Measurements from ENCODE around the gene SKAP2.

Gene SKAP2

GRCh38 chr7:26865094-26865388, 651 bp upstream of the SKAP2 start:
- Histone ChIP-seq H2BK5ac (ENCODE audit: low read length) (no peak overlapping the region), H3K4me2 (ENCODE audit: insufficient read depth, low read length, poor library complexity, severe bottlenecking) (peak overlapping the region; percentile 50), H4K91ac (ENCODE audit: low read depth, low read length, poor library complexity) (no peak overlapping the region), H3K4me1 (ENCODE audit: control insufficient read depth in 2 of 2, insufficient read depth in 1 of 2, low read depth in 1 of 2, low read length in 2 of 2) (peaks cover 0 to 2% of the 10 kb centered on the region in 2 donors), H3K4me3 (ENCODE audit: low read length in 2 of 2) (peak overlapping the region; percentile 60 to 79), H3K14ac (ENCODE audit: low read length) (no peak overlapping the region), H2BK15ac (ENCODE audit: low read length) (no peak overlapping the region), H3K23ac (ENCODE audit: low read depth, low read length, poor library complexity) (no peak overlapping the region), H3K4ac (ENCODE audit: low read length) (no peak overlapping the region), H3K27ac (replicated peaks; ENCODE audit: low read length) (no peak overlapping the region), H3K18ac (ENCODE audit: low read length) (no peak overlapping the region), H2BK120ac (ENCODE audit: low read depth, low read length) (no peak overlapping the region), H3K27me3 (ENCODE audit: control insufficient read depth in 3 of 3, insufficient read depth in 3 of 3, low read depth in 1 of 3, low read length in 3 of 3) (peaks cover 0 to 33% (median 6%) of the 10 kb centered on the region in 3 experiments), H2BK12ac (ENCODE audit: low read length) (no peak overlapping the region), H2AFZ (ENCODE audit: low read length) (peak overlapping the region; percentile 99), H2AK5ac (ENCODE audit: low read depth, low read length) (no peak overlapping the region), H3K79me1 (ENCODE audit: low read depth, low read length) (no peaks in the 10 kb centered on the region), H3K36me3 (replicated peaks in 1 of 2; ENCODE audit: control insufficient read depth in 2 of 2, insufficient read depth in 2 of 2, low read length in 2 of 2) (no peaks in the 10 kb centered on the region), H3K9me3 (replicated peaks in 1 of 2; ENCODE audit: control insufficient read depth in 2 of 2, insufficient read depth in 1 of 2, low read depth in 1 of 2, low read length in 2 of 2) (peaks cover 0 to 4% of the 10 kb centered on the region in 2 donors), H4K8ac (ENCODE audit: low read depth, low read length) (no peak overlapping the region), H3K9ac (ENCODE audit: low read depth, low read length, poor library complexity) (no peak overlapping the region)
- DNase-seq (ENCODE audit: low spot score), result no peak
- WGBS, 2 donors (ENCODE audit: extremely low coverage in 2 of 2, insufficient read length in 2 of 2, insufficient replicate concordance in 1 of 2), result no CpG with 5 or more reads among the region's 11 CpGs

DNA sequence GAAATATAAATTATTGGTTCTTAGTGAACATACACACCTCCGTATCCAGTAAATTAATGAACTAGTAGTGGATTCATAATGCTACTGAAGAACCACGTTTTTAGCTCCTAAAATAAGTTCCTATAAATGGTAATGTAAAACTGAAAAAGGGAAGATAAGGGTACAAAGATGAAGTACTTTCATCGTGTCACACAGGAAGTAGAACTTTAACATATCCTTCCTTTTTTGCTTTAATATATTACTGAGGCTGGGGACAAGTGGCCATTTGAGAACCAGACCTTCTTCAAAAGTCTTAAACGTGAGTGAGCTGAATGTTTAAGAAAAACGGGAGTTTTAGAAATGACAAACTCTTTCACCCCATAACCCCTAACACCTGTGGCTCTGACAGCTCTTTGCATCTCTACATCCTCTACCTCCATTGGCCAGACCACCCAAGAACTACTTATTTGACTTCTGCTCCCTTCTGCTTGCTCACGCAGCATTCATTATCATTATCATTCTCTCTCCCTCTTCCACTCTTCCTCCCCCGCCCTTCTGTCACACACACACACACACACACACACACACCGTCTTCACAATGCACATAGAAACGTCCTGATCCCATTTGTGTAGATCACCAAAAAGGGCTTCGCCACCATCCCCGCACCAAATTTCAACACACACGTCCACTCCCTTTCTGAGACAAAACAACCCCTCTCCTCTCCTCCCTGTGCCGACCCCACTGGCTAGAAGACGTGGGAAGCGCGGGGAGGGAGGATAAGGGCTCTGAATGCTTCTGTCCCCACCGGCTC, 677 bp downstream of the SKAP2 start:
- Histone ChIP-seq H3K9ac (ENCODE audit: low read depth, low read length, poor library complexity) (peak overlapping the region; percentile 85), H2BK5ac (ENCODE audit: low read length) (no peak overlapping the region), H3K14ac (ENCODE audit: low read length) (no peak overlapping the region), H3K9me3 (replicated peaks in 1 of 2; ENCODE audit: control insufficient read depth in 2 of 2, insufficient read depth in 1 of 2, low read depth in 1 of 2, low read length in 2 of 2) (peaks cover 0 to 4% of the 10 kb centered on the region in 2 donors), H3K36me3 (replicated peaks in 1 of 2; ENCODE audit: control insufficient read depth in 2 of 2, insufficient read depth in 2 of 2, low read length in 2 of 2) (no peaks in the 10 kb centered on the region), H4K91ac (ENCODE audit: low read depth, low read length, poor library complexity) (peak overlapping the region; percentile 46), H3K79me1 (ENCODE audit: low read depth, low read length) (no peaks in the 10 kb centered on the region), H3K4ac (ENCODE audit: low read length) (no peak overlapping the region), H2BK12ac (ENCODE audit: low read length) (no peak overlapping the region), H2AFZ (ENCODE audit: low read length) (peak overlapping the region; percentile 99), H3K4me2 (ENCODE audit: insufficient read depth, low read length, poor library complexity, severe bottlenecking) (peak overlapping the region; percentile 99), H3K4me3 (ENCODE audit: low read length in 2 of 2) (peak overlapping the region; percentile 60 to 84), H3K27ac (replicated peaks; ENCODE audit: low read length) (no peak overlapping the region), H2AK5ac (ENCODE audit: low read depth, low read length) (no peak overlapping the region), H4K8ac (ENCODE audit: low read depth, low read length) (no peak overlapping the region), H2BK120ac (ENCODE audit: low read depth, low read length) (no peak overlapping the region), H3K27me3 (ENCODE audit: control insufficient read depth in 3 of 3, insufficient read depth in 3 of 3, low read depth in 1 of 3, low read length in 3 of 3) (peaks cover 0 to 41% (median 13%) of the 10 kb centered on the region in 3 experiments), H2BK15ac (ENCODE audit: low read length) (peak overlapping the region; percentile 19), H3K18ac (ENCODE audit: low read length) (peak overlapping the region; percentile 91), H3K4me1 (ENCODE audit: control insufficient read depth in 2 of 2, insufficient read depth in 1 of 2, low read depth in 1 of 2, low read length in 2 of 2) (peaks cover 0 to 2% of the 10 kb centered on the region in 2 donors), H3K23ac (ENCODE audit: low read depth, low read length, poor library complexity) (peak overlapping the region; percentile 68)
- no peak for DNase-seq (ENCODE audit: low spot score)
- WGBS, 2 donors (ENCODE audit: extremely low coverage in 2 of 2, insufficient read length in 2 of 2, insufficient replicate concordance in 1 of 2), result no CpG with 5 or more reads among the region's 17 CpGs

DNA sequence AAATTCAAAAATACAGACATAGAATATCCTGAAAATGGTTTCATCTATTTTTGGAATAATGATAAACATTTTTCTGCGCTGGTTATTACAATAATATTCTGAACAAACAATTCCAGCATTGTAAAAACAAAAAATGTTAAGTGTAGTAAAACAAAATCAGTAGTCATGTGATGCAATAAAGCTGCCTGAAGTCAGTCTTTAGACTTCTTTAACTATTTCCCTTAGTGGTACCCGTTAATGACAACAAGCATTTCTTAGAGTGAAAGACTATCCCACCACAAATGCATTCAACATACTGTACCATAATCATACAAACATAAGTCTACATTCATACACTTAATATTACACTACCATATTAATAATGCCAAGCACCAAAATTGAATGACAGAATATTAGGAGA, 1.6 kb downstream of the SKAP2 start:
- peaks cover 3 to 50% (median 22%) of the 10 kb centered on the region in 3 experiments for H3K27me3 ChIP-seq (ENCODE audit: control insufficient read depth in 3 of 3, insufficient read depth in 3 of 3, low read depth in 1 of 3, low read length in 3 of 3)
- no peak overlapping the region for H3K4me3 ChIP-seq (ENCODE audit: low read length in 2 of 2)
- H3K23ac ChIP-seq (ENCODE audit: low read depth, low read length, poor library complexity), result no peak overlapping the region

GRCh38 chr7:26861050-26861449, 3.3 kb downstream of the SKAP2 start:
- Histone ChIP-seq H3K23ac (ENCODE audit: low read depth, low read length, poor library complexity) (no peak overlapping the region), H3K36me3 (replicated peaks in 1 of 2; ENCODE audit: control insufficient read depth in 2 of 2, insufficient read depth in 2 of 2, low read length in 2 of 2) (no peaks in the 10 kb centered on the region), H3K4me1 (ENCODE audit: control insufficient read depth in 2 of 2, insufficient read depth in 1 of 2, low read depth in 1 of 2, low read length in 2 of 2) (peaks cover 0 to 8% of the 10 kb centered on the region in 2 donors), H3K4me2 (ENCODE audit: insufficient read depth, low read length, poor library complexity, severe bottlenecking) (no peak overlapping the region), H4K8ac (ENCODE audit: low read depth, low read length) (no peak overlapping the region), H2AFZ (ENCODE audit: low read length) (no peak overlapping the region), H4K91ac (ENCODE audit: low read depth, low read length, poor library complexity) (no peak overlapping the region), H3K27ac (replicated peaks; ENCODE audit: low read length) (no peak overlapping the region), H2BK15ac (ENCODE audit: low read length) (no peak overlapping the region), H2BK120ac (ENCODE audit: low read depth, low read length) (no peak overlapping the region), H3K9me3 (replicated peaks in 1 of 2; ENCODE audit: control insufficient read depth in 2 of 2, insufficient read depth in 1 of 2, low read depth in 1 of 2, low read length in 2 of 2) (peaks cover 0 to 4% of the 10 kb centered on the region in 2 donors), H3K27me3 (ENCODE audit: control insufficient read depth in 3 of 3, insufficient read depth in 3 of 3, low read depth in 1 of 3, low read length in 3 of 3) (peaks cover 9 to 68% (median 31%) of the 10 kb centered on the region in 3 experiments), H3K4me3 (ENCODE audit: low read length in 2 of 2) (no peak overlapping the region), H2BK12ac (ENCODE audit: low read length) (no peak overlapping the region), H3K18ac (ENCODE audit: low read length) (no peak overlapping the region), H2BK5ac (ENCODE audit: low read length) (no peak overlapping the region), H3K14ac (ENCODE audit: low read length) (no peak overlapping the region), H3K4ac (ENCODE audit: low read length) (no peak overlapping the region), H2AK5ac (ENCODE audit: low read depth, low read length) (no peak overlapping the region), H3K79me1 (ENCODE audit: low read depth, low read length) (no peaks in the 10 kb centered on the region), H3K9ac (ENCODE audit: low read depth, low read length, poor library complexity) (no peak overlapping the region)
- WGBS, 2 donors (ENCODE audit: extremely low coverage in 2 of 2, insufficient read length in 2 of 2, insufficient replicate concordance in 1 of 2), result no CpG with 5 or more reads among the region's 1 CpG
- no peak for DNase-seq (ENCODE audit: low spot score)

More for the DNA sequence above, 1.6 kb downstream of the SKAP2 start:
- Histone ChIP-seq H3K9me3 (replicated peaks in 1 of 2; ENCODE audit: control insufficient read depth in 2 of 2, insufficient read depth in 1 of 2, low read depth in 1 of 2, low read length in 2 of 2) (peaks cover 0 to 4% of the 10 kb centered on the region in 2 donors), H3K4me1 (ENCODE audit: control insufficient read depth in 2 of 2, insufficient read depth in 1 of 2, low read depth in 1 of 2, low read length in 2 of 2) (peaks cover 0 to 2% of the 10 kb centered on the region in 2 donors), H2AFZ (ENCODE audit: low read length) (no peak overlapping the region), H2AK5ac (ENCODE audit: low read depth, low read length) (no peak overlapping the region), H2BK15ac (ENCODE audit: low read length) (no peak overlapping the region), H2BK5ac (ENCODE audit: low read length) (no peak overlapping the region), H3K14ac (ENCODE audit: low read length) (no peak overlapping the region), H2BK12ac (ENCODE audit: low read length) (no peak overlapping the region), H3K4me2 (ENCODE audit: insufficient read depth, low read length, poor library complexity, severe bottlenecking) (no peak overlapping the region), H4K8ac (ENCODE audit: low read depth, low read length) (no peak overlapping the region), H4K91ac (ENCODE audit: low read depth, low read length, poor library complexity) (no peak overlapping the region), H3K79me1 (ENCODE audit: low read depth, low read length) (no peaks in the 10 kb centered on the region), H2BK120ac (ENCODE audit: low read depth, low read length) (no peak overlapping the region), H3K9ac (ENCODE audit: low read depth, low read length, poor library complexity) (no peak overlapping the region), H3K18ac (ENCODE audit: low read length) (no peak overlapping the region), H3K4ac (ENCODE audit: low read length) (no peak overlapping the region), H3K27ac (replicated peaks; ENCODE audit: low read length) (no peak overlapping the region), H3K36me3 (replicated peaks in 1 of 2; ENCODE audit: control insufficient read depth in 2 of 2, insufficient read depth in 2 of 2, low read length in 2 of 2) (no peaks in the 10 kb centered on the region)
- no CpG with 5 or more reads among the region's 2 CpGs for WGBS, 2 donors (ENCODE audit: extremely low coverage in 2 of 2, insufficient read length in 2 of 2, insufficient replicate concordance in 1 of 2)
- DNase-seq (ENCODE audit: low spot score), result no peak

Data from neuronal stem cell (in vitro differentiated cells).